HG02981 (cell line): ENCODE measurements around the gene RBM48.
"Not testable (repeated sequence)": the region's sequence is repeated elsewhere in the genome, so short reads cannot be mapped to it uniquely, and the experiment has no call there.

ENCODE experiments used
- ATAC-seq: cut with Tn5 transposase; IDR thresholded peaks from one replicate; pipeline ENCODE4 v1.9.1; 2021; ENCODE audit warnings: mild to moderate bottlenecking, moderate library complexity; ENCODE audit not compliant: unreplicated experiment

RBM48 gene

DNA sequence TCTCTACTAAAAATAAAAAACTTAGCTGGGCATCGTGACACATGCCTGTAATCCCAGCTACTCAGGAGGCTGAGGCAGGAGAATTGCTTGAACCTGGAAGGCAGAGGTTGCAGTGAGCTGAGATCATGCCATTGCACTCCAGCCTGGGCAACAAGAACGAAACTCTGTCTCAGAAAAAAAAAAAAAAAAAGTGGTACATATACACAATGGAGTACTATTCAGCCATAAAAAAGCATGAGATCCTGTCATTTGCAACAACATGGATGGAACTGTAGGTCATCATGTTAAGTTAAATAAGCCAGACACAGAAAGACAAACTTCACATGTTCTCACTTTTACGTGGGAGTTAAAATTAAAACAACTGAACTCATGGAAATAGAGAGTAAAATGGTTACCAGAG, 14.9 kb downstream of the RBM48 start:
- ATAC-seq = not testable (repeated sequence)

DNA sequence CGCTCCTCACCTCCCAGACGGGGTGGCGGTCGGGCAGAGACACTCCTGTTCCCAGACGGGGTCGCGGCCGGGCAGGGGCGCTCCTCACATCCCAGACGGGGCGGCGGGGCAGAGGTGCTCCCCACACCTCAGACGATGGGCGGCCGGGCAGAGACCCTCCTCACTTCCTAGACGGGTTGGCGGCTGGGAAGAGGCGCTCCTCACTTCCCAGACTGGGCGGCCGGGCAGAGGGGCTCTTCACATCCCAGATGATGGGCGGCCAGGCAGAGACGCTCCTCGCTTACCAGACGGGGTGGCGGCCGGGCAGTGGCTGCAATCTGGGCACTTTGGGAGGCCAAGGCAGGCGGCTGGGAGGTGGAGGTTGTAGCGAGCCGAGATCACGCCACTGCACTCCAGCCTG, 16.5 kb downstream of the RBM48 start:
- ATAC-seq = not testable (repeated sequence)

- ATAC-seq = no peak
Measured at GRCh38 chr7:92546856-92547497, 18.4 kb downstream of the RBM48 start.

- ATAC-seq = no peak
Measured at GRCh38 chr7:92547579-92547978, 19.0 kb downstream of the RBM48 start.

GRCh38 chr7:92550194-92550593, 21.6 kb downstream of the RBM48 start:
- ATAC-seq = no peak

DNA sequence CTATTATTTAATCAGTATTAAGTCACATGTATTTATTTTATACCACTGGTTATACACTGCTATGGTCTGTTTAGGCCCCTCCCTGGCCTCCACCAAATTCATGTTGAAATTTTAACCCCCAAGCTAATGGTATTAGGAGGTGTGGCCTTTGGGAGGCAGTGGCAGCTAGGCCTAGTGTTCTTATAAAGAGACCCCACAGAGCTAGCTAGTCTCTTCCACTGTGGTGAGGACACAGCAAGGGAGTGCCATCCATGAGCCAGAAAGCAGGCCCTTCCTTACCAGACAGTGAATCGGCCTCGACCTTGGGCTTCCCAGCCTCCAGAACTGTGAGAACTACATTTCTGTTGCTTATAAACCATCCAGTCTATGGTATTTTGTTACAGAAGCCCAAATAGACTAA, 28.7 kb downstream of the RBM48 start:
- no peak for ATAC-seq

DNA sequence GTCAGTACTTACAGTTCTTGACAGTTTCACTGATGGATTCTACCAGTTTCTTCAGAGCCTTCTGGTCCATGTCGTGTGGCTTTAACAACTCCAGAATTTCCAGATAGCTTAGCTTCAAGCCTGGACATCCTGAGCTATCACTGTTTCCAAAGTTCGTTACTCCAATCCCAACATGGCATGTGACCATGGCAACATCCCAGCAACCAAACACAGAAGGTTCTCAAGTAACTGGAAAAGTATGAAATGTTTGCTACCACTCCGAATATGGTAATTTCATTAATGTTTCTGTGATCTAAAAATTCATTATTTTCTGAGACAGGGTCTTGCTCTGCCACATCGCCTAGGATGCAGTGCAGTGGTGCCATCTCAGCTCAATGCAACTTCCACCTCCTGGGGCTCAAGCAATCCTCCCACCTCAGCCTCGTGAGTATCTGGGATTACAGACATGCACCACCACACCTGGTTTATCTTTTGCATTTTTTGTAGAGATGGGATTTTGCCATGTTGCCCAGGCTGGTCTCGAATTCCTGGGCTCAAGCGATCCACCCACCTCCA, 29.3 kb downstream of the RBM48 start:
- no peak for ATAC-seq

DNA sequence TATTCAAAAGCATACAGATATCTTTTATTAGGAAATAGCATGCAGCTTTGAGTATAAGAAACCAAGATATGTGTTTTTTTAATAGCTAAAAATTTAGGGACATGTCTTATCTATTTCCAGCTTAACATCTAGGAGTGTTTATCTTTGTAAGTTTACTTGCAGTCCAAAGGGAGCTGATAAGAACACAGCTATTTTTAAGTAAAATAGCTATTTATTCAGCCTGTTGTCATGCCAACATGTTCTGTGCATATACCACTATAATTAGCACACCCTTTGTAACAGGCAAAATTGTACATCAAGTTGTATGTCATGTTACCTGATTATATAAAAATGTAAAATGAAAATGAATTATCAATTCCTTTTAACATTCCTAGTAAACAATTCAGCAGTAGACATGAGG, 32.0 kb downstream of the RBM48 start:
- no peak for ATAC-seq

GRCh38 chr7:92563345-92563744, 34.8 kb downstream of the RBM48 start:
- no peak for ATAC-seq

GRCh38 chr7:92567460-92567859, 38.9 kb downstream of the RBM48 start:
- ATAC-seq = no peak

DNA sequence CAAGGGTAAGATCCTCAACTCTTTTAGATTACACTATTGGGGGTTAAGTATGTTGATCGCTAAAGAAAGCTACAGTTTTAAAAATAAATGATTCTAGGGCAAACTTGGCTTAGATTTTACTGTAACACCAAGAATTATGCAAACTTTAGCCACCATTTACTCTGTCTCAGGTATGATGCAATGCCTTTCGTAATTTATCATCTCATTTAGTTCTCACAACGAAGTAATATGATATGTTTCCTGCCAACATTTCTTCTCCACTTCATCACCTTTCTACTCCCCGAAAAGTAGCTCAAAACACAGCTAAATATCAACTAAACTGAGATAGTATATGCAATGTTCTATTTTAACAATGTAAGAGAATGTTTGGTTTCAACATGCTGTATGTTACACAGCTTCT, 40.5 kb downstream of the RBM48 start:
- no peak for ATAC-seq

DNA sequence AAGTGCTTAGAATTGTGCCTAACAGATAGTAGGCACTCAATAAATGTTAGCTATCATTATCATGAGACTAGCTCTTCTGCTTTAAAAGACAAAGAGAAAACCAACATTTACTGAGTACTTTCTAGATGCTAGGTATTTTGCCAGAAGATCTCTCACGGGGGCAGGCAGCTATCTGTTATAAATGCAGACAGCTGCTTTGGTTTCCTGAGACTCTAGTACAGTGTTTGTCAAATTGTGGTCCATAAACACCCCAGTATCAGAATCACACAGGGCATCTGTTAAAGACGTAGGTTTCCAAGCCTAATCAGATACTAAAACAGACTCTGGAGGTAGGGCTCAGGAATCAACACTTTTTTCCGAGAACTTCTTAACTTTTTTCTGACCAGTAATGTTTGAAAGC, 47.7 kb downstream of the RBM48 start:
- no peak for ATAC-seq

GRCh38 chr7:92582948-92583347, 54.4 kb downstream of the RBM48 start:
- ATAC-seq = no peak

- ATAC-seq = no peak
Measured at GRCh38 chr7:92584953-92585352, 56.4 kb downstream of the RBM48 start.

DNA sequence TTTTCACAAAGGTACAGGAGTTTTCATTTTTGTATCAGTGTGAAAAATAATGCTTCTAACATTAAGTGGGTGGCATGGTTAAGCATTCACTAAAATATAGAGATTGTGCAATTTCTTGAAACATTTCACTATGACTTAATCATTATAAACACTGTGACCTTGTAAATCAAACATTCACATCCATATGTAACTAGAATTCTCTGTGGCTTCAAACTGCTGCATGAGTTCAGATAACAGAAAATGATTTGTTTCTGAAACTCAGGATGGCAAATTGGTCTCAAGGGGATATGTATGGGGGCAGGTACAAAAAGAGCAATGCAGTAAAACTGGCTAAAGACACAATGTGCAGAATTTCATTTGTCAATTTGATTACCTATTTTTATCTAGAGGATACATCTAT, 57.8 kb downstream of the RBM48 start:
- ATAC-seq = no peak

GRCh38 chr7:92586841-92587240, 58.2 kb downstream of the RBM48 start:
- ATAC-seq = no peak
